Measurements from ENCODE around the gene CCDC97.

The CCDC97 gene

DNA sequence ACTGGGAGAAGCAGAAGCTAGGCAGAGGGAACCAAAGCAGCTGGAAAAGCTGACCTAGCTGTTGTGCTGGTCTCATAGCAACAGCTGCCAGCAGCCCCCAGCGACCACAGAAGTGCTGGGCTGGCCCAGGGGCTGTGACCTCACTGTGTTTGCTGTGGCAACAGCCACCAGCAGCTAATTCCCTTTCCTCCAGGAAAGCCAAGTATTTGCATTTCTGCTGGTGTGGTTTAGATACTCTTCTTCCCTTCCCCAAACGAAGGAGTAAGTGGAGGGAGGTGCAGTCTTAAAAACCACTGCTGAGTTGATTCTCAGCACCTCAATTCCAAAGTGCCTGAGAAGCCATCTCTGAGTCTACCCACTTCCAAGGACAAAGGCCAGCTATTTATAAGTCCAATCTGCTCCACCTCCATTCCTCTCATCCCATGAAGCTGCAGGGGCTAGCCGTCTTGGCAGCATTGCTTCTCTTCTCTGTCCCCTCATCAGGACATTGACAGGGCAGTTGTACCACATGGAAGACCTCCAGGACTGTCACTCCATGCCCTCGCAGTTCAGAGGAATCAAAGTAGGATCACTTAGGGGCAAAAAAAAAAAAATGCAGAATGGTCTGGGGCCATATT is 11.5 kb upstream of the CCDC97 start (continued):
- TF ChIP-seq, protein P1, sequence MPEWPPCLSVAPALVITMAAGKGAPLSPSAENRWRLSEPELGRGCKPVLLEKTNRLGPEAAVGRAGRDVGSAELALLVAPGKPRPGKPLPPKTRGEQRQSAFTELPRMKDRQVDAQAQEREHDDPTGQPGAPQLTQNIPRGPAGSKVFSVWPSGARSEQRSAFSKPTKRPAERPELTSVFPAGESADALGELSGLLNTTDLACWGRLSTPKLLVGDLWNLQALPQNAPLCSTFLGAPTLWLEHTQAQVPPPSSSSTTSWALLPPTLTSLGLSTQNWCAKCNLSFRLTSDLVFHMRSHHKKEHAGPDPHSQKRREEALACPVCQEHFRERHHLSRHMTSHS (tag by site-specific recombination; IDR thresholded peaks at IDR 0.05), result no peak
- TF ChIP-seq ZNF214 (tag by site-specific recombination; IDR thresholded peaks at IDR 0.05; ENCODE audit: borderline replicate concordance) (no peak), ZNF473 (tag by site-specific recombination; IDR thresholded peaks at IDR 0.05) (no peak), PATZ1 (tag by site-specific recombination; IDR thresholded peaks at IDR 0.05) (0 out of 2 replicates have a peak, but pooled peaks have one; percentile 30), ZNF394 (tag by site-specific recombination; IDR thresholded peaks at IDR 0.05; ENCODE audit: borderline replicate concordance) (peak; percentile 30; the same call in 1 of the 2 replicates), ZNF366 (tag by site-specific recombination; conservative IDR thresholded peaks at IDR 0.05) (0 out of 2 replicates have a peak, but pooled peaks have one; percentile 23), WT1 (tag by site-specific recombination; IDR thresholded peaks at IDR 0.05) (no peak)
- TF ChIP-seq, protein P2, sequence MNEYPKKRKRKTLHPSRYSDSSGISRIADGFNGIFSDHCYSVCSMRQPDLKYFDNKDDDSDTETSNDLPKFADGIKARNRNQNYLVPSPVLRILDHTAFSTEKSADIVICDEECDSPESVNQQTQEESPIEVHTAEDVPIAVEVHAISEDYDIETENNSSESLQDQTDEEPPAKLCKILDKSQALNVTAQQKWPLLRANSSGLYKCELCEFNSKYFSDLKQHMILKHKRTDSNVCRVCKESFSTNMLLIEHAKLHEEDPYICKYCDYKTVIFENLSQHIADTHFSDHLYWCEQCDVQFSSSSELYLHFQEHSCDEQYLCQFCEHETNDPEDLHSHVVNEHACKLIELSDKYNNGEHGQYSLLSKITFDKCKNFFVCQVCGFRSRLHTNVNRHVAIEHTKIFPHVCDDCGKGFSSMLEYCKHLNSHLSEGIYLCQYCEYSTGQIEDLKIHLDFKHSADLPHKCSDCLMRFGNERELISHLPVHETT (tag by site-specific recombination; IDR thresholded peaks at IDR 0.05), result no peak

DNA sequence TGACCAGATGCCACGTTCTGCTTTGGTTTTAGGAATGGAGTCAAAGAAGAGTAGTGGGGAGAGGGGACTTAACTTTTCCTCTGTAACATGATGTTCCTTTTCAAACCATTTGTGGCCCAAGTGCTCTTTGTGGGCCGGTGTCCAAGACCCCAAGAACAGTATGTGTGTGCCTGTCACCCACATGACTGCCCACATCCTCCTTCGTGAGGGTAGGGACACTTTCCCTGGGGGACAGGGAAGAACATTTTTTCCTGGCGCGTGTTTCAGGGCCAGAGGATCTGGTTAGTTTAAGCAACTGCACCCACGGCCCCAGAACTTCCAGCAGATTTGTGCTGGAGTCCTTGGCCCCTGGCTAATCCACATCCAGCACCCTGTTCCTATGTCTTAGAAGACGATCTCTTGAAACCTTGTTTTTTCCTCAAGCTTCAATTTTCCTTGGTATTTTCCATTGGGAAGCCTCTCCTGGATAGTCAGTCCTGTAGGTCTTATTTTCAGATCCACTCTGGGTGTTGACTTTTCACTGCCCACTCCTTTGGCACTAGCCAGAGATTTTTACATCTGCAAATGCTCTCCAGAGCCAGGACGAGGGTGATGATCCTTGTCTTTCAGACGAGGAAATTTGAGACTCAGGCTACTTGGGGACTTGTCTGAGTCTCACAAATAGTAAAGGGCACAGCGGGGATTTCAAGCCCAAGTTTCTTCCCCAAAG is 10.8 kb upstream of the CCDC97 start:
- Histone ChIP-seq H3K27ac (ENCODE audit: extremely low read depth, low read depth, low read length) (peak overlapping the region; percentile 52; the same call in 1 of the 2 replicates), H3K4me3 (ENCODE audit: low read depth, low read length) (no peak overlapping the region), H3K4me1 (ENCODE audit: control insufficient read depth, insufficient read depth, low read length) (no peaks in the 10 kb centered on the region), H3K9me3 (ENCODE audit: control insufficient read depth, insufficient read depth, low read depth, low read length) (no peaks in the 10 kb centered on the region), H3K36me3 (ENCODE audit: control insufficient read depth in 2 of 2, insufficient read depth in 1 of 2, low read length in 2 of 2) (peaks cover 97 to 100% of the 10 kb centered on the region in 2 experiments)
- ChIA-PET POLR2A (no interaction called here), CTCF (interaction anchor here (0.6 to 12.7 kb wide), 5 partner anchors 8 to 664 kb away, joined by 3 to 120 read pairs (median 6); no protein-coding TSS in a partner anchor)
- TF ChIP-seq ZFHX2 (tag by site-specific recombination; conservative IDR thresholded peaks at IDR 0.05) (peak; percentile 27), ZNF175 (tag by site-specific recombination; IDR thresholded peaks at IDR 0.05) (no peak), KLF17 (tag by site-specific recombination; IDR thresholded peaks at IDR 0.05) (no peak), ZNF777 (tag by site-specific recombination; IDR thresholded peaks at IDR 0.05; ENCODE audit: borderline replicate concordance) (no peak)

GRCh38 chr19:41299755-41300089 is 10.2 kb upstream of the CCDC97 start:
- H3K4me3 ChIP-seq (ENCODE audit: low read depth, low read length), result no peak overlapping the region
- peak overlapping the region; percentile 52; the same call in 1 of the 2 replicates for H3K27ac ChIP-seq (ENCODE audit: extremely low read depth, low read depth, low read length)
- CTCF ChIA-PET, result interaction anchor here (1.7 to 12.7 kb wide), 3 partner anchors 7 to 665 kb away, joined by 4 to 120 read pairs (median 6); no protein-coding TSS in a partner anchor
- peak; percentile 55; the same call in 1 of the 2 replicates for TF ChIP-seq SCRT2 (tag by site-specific recombination; IDR thresholded peaks at IDR 0.05)
- TF ChIP-seq ZNF660 (tag by site-specific recombination; IDR thresholded peaks at IDR 0.05), result 0 out of 2 replicates have a peak, but pooled peaks have one; percentile 21
- TF ChIP-seq, protein P3, sequence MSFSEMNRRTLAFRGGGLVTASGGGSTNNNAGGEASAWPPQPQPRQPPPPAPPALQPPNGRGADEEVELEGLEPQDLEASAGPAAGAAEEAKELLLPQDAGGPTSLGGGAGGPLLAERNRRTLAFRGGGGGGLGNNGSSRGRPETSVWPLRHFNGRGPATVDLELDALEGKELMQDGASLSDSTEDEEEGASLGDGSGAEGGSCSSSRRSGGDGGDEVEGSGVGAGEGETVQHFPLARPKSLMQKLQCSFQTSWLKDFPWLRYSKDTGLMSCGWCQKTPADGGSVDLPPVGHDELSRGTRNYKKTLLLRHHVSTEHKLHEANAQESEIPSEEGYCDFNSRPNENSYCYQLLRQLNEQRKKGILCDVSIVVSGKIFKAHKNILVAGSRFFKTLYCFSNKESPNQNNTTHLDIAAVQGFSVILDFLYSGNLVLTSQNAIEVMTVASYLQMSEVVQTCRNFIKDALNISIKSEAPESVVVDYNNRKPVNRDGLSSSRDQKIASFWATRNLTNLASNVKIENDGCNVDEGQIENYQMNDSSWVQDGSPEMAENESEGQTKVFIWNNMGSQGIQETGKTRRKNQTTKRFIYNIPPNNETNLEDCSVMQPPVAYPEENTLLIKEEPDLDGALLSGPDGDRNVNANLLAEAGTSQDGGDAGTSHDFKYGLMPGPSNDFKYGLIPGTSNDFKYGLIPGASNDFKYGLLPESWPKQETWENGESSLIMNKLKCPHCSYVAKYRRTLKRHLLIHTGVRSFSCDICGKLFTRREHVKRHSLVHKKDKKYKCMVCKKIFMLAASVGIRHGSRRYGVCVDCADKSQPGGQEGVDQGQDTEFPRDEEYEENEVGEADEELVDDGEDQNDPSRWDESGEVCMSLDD (tag by site-specific recombination; IDR thresholded peaks at IDR 0.05), result peak; percentile 23; the same call in 1 of the 2 replicates
- no peak for TF ChIP-seq ZFP69B (tag by site-specific recombination; IDR thresholded peaks at IDR 0.05)
- 0 out of 2 replicates have a peak, but pooled peaks have one; percentile 16 for TF ChIP-seq SP7 (tag by site-specific recombination; IDR thresholded peaks at IDR 0.05)
- no peak for TF ChIP-seq WT1 (tag by site-specific recombination; IDR thresholded peaks at IDR 0.05)
- TF ChIP-seq ZBTB49 (tag by site-specific recombination; IDR thresholded peaks at IDR 0.05; ENCODE audit: low read depth), result peak; percentile 88
- TF ChIP-seq YY2 (tag by site-specific recombination; IDR thresholded peaks at IDR 0.05), result 0 out of 2 replicates have a peak, but pooled peaks have one; percentile 19
- POLR2A ChIA-PET, result no interaction called here
- no peaks in the 10 kb centered on the region for H3K9me3 ChIP-seq (ENCODE audit: control insufficient read depth, insufficient read depth, low read depth, low read length)
- H3K36me3 ChIP-seq (ENCODE audit: control insufficient read depth in 2 of 2, insufficient read depth in 1 of 2, low read length in 2 of 2), result peaks cover 97 to 100% of the 10 kb centered on the region in 2 experiments
- no peaks in the 10 kb centered on the region for H3K4me1 ChIP-seq (ENCODE audit: control insufficient read depth, insufficient read depth, low read length)
